Measurements from ENCODE around the gene BGN. TPM values are rescaled to one million over a fixed set of nuclear protein-coding genes. Genes with fewer than 3 reads are reported as not detected.

BGN gene
- total RNA-seq, 2 donors from 2014 or later, result 16.9 to 174 TPM

DNA sequence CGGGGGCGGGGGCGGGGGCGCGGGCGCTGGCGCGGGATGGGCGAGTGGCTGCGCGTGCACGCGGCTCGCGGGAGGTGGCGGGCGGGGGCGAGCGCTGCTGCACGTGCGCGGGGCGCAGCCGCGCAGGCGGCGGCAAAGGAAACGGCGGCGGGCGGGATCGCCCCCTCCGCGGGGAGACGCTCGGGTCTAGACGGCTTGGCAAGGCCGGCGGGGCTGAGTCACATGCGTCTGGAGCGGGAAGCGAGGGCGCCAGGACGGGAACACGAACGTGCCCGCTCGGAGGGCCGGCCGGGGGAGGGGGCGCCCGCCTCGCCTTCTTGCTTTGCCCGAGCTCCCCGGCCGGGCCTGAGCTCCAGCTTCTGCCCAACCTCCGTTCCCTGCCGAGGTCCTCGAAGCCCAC is 20.1 kb upstream of the BGN start:
- Histone ChIP-seq H3K4me3 (peak overlapping the region; percentile 10 to 18), H3K27ac (no peak overlapping the region), H3K9me3 (no peaks in the 10 kb centered on the region), H3K4me1 (replicated peaks) (no peaks in the 10 kb centered on the region), H3K36me3 (no peaks in the 10 kb centered on the region), H3K27me3 (replicated peaks; ENCODE audit: insufficient read depth) (no peaks in the 10 kb centered on the region)
- TF ChIP-seq POLR2A (IDR thresholded peaks at IDR 0.05), result no peak
- TF ChIP-seq, protein P1, sequence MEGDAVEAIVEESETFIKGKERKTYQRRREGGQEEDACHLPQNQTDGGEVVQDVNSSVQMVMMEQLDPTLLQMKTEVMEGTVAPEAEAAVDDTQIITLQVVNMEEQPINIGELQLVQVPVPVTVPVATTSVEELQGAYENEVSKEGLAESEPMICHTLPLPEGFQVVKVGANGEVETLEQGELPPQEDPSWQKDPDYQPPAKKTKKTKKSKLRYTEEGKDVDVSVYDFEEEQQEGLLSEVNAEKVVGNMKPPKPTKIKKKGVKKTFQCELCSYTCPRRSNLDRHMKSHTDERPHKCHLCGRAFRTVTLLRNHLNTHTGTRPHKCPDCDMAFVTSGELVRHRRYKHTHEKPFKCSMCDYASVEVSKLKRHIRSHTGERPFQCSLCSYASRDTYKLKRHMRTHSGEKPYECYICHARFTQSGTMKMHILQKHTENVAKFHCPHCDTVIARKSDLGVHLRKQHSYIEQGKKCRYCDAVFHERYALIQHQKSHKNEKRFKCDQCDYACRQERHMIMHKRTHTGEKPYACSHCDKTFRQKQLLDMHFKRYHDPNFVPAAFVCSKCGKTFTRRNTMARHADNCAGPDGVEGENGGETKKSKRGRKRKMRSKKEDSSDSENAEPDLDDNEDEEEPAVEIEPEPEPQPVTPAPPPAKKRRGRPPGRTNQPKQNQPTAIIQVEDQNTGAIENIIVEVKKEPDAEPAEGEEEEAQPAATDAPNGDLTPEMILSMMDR (IDR thresholded peaks at IDR 0.05), result no peak
- TF ChIP-seq POLR2AphosphoS5 (IDR thresholded peaks at IDR 0.05), result no peak
- DNase-seq (ENCODE audit: low spot score), result peak; percentile 23
- intact Hi-C loops (cut with DNase I), result no loop called here
- no CpG with 5 or more reads among the region's 59 CpGs for WGBS

DNA sequence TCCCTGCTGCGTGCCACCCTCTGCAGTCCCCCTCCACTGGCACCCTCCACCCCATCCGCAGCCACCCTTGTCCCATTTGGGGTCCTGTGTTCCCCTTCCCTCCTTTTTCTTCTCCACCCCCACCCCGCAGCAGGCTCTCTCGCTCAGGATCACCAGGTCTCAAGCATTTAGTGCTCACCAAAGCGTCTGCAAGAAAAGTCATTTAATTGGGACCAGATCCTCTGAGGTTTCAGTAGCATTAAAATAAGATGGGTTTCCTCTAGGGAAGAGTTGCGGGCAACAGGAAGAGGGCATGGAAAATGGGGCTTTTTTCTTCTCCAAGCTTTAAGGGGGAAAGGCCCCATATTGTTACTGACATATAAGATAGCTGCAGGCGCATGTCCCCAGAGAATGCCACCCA is 19.5 kb upstream of the BGN start:
- Histone ChIP-seq H3K9me3 (no peaks in the 10 kb centered on the region), H3K4me3 (no peak overlapping the region), H3K4me1 (replicated peaks) (no peaks in the 10 kb centered on the region), H3K27me3 (replicated peaks; ENCODE audit: insufficient read depth) (no peaks in the 10 kb centered on the region), H3K27ac (no peak overlapping the region), H3K36me3 (no peaks in the 10 kb centered on the region)
- no peak for DNase-seq (ENCODE audit: low spot score)
- TF ChIP-seq POLR2AphosphoS5 (IDR thresholded peaks at IDR 0.05), result no peak
- TF ChIP-seq, protein P1 (IDR thresholded peaks at IDR 0.05), result no peak
- no peak for TF ChIP-seq POLR2A (IDR thresholded peaks at IDR 0.05)
- intact Hi-C loops (cut with DNase I), result no loop called here
- 85% methylated on average over 7 of the region's 7 CpGs for WGBS

DNA sequence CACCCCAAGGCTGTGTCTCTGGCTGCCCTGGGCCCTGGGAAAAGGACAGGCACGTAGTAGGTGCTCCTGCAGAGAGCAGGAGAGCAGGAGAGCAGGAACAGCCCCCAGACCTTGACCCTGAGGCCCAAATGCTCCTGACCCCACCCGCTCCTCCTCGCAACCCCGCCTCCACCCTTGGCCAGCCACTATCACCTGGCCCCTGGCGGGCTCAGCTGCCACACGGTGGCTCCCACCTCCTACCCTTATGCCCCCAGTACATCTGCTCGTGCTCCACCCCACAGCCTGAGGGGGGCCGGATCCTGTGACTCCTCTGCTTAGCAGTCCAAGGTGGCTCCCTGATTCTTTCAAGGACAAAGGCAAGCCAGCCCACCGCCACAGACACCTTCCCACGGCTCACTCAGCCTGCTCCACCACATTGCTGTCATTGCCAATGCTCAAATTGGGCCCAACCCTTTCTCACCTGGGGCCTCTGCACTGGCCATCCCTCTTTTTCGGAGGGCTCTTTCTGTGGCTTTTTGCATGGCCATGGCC is 19.0 kb upstream of the BGN start:
- 86% methylated on average over 8 of the region's 11 CpGs for WGBS
- H3K9me3 ChIP-seq, result no peaks in the 10 kb centered on the region
- H3K27ac ChIP-seq, result no peak overlapping the region
- no peaks in the 10 kb centered on the region for H3K27me3 ChIP-seq (replicated peaks; ENCODE audit: insufficient read depth)
- no peaks in the 10 kb centered on the region for H3K36me3 ChIP-seq
- no peak overlapping the region for H3K4me3 ChIP-seq
- H3K4me1 ChIP-seq (replicated peaks), result no peaks in the 10 kb centered on the region
- no peak for DNase-seq (ENCODE audit: low spot score)
- no peak for TF ChIP-seq POLR2A (IDR thresholded peaks at IDR 0.05)
- TF ChIP-seq, protein P1 (IDR thresholded peaks at IDR 0.05), result no peak
- no peak for TF ChIP-seq POLR2AphosphoS5 (IDR thresholded peaks at IDR 0.05)
- intact Hi-C loops (cut with DNase I), result no loop called here

DNA sequence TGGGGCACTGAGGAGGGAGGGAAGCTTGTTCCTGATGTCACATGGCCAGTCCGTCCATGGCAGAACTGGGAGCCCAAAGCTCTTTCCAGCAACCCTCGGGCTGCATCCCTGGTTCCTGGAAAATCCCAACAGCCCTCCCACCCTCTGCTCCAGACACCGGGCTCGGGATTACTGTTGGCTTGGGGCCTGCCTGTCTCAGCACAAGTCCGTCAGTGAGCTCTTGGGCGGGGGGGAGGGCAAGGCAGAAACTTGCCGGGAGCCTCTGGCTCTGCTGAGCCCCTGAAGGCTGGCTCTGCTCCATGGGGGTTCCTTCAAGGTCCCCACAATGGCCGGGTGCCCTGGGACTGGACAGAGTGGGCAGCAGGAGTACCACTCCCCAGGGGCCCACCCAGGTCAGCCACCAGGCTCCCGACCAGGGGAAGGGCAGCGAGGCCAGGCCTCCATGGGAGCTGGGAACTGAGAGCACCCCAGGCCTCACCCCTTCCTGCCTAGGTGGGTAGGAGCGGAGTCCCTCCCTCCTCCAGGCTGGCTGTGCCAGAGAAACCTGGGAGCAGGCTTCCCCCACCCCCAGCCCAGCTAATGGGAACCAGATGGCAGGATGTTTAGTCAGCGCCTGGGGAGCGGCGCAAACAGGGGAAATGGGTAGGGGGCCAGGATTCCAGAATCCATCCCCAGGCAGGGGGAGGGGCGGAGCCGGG is 18.0 kb upstream of the BGN start:
- H3K27me3 ChIP-seq (replicated peaks; ENCODE audit: insufficient read depth), result no peaks in the 10 kb centered on the region
- no peak for DNase-seq (ENCODE audit: low spot score)
- no peak overlapping the region for H3K27ac ChIP-seq
- whole genome bisulfite sequencing, result 77% methylated on average over 6 of the region's 16 CpGs
- no peaks in the 10 kb centered on the region for H3K36me3 ChIP-seq
- H3K9me3 ChIP-seq, result no peaks in the 10 kb centered on the region
- intact Hi-C loops (cut with DNase I), result no loop called here
- H3K4me3 ChIP-seq, result no peak overlapping the region
- H3K4me1 ChIP-seq (replicated peaks), result no peaks in the 10 kb centered on the region
- TF ChIP-seq POLR2AphosphoS5 (IDR thresholded peaks at IDR 0.05) (no peak), POLR2A (IDR thresholded peaks at IDR 0.05) (no peak)
- TF ChIP-seq, protein P1 (IDR thresholded peaks at IDR 0.05), result no peak

DNA sequence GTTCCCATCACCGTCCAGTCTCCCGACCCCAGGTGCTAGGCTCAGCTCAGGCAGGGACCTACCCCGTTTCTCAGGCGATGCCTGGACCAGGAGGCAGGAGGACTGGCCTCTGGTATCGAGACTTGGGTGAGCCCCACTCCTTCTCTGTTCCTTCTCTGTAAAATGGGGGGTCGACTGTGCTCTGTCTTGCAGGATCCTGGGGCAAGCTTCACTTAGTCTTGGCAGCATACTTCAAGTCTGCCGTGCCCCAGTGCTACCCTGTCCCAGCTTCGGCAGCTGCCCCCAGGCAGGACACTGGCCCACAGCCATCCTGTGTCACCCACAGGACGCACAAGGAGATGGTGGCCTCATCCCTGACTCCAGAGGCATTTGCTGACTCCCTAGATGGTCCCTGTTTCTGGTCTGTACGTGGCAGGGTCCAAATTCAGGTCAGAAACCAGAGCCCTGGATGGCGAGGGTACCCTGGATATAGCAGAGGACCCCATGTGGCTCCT is 17.4 kb upstream of the BGN start:
- TF ChIP-seq POLR2A (IDR thresholded peaks at IDR 0.05) (no peak), POLR2AphosphoS5 (IDR thresholded peaks at IDR 0.05) (no peak)
- TF ChIP-seq, protein P1 (IDR thresholded peaks at IDR 0.05), result no peak
- Histone ChIP-seq H3K9me3 (no peaks in the 10 kb centered on the region), H3K36me3 (no peaks in the 10 kb centered on the region), H3K27ac (no peak overlapping the region), H3K4me1 (replicated peaks) (no peaks in the 10 kb centered on the region), H3K27me3 (replicated peaks; ENCODE audit: insufficient read depth) (no peaks in the 10 kb centered on the region), H3K4me3 (no peak overlapping the region)
- 60% methylated on average over 9 of the region's 11 CpGs for WGBS
- intact Hi-C loops (cut with DNase I), result no loop called here
- DNase-seq (ENCODE audit: low spot score), result no peak

Measured in prostate gland (tissue), 2 donors.